Neuron (in vitro differentiated cells): ENCODE measurements around the gene THAP4.
"Not testable (repeated sequence)": the region's sequence is repeated elsewhere in the genome, so short reads cannot be mapped to it uniquely, and the experiment has no call there.

Experiments used
- H2AFZ ChIP-seq: one replicate; pipeline ENCODE4 v1.6.1; 2013; ENCODE audit warnings: low read depth, mild to moderate bottlenecking, inconsistent platforms, low read length, moderate library complexity
- H3K27me3 ChIP-seq: one replicate; pipeline ENCODE4 v1.6.1; 2013; ENCODE audit warnings: low read length; ENCODE audit not compliant: insufficient read depth
- H3K36me3 ChIP-seq: one replicate; pipeline ENCODE4 v1.6.1; 2013; ENCODE audit warnings: low read length; ENCODE audit not compliant: insufficient read depth
- H3K4me1 ChIP-seq: one replicate; pipeline ENCODE4 v1.6.1; 2013; ENCODE audit warnings: low read length; ENCODE audit not compliant: insufficient read depth
- H3K4me3 ChIP-seq: 2 replicates; pipeline ENCODE4 v1.5.1; 2013; ENCODE audit warnings: mild to moderate bottlenecking, low read length, moderate library complexity
- H3K9me3 ChIP-seq: one replicate; pipeline ENCODE4 v1.6.1; 2013; ENCODE audit warnings: low read length

THAP4 gene

DNA sequence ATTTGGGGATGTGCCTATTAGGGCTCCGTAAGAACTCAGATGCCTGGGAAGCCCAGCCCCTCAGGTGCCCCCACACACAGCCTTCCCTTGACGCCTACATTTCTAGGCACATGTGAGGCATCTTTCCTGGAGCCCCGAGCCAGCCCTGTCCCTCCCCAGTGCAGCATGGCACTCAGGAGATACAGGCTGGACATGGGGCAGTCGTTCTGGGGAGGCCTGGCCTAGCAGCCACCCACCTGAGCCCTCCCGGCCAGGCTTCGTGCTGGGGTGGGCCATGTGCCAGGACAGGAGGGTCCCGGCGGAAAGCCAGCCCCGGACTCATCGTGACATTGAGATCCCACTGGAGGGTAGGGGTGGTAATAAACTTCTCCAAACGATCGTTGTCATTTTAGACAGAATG, 63.2 kb downstream of the THAP4 start:
- no peak overlapping the region for H3K4me3 ChIP-seq
- H3K36me3 ChIP-seq, result no peaks in the 10 kb centered on the region
- H3K4me1 ChIP-seq, result no peaks in the 10 kb centered on the region
- peaks cover 4% of the 10 kb centered on the region for H3K9me3 ChIP-seq
- H2AFZ ChIP-seq, result no peak overlapping the region
- H3K27me3 ChIP-seq, result no peaks in the 10 kb centered on the region

- not testable (repeated sequence) for H3K27me3 ChIP-seq, H3K36me3 ChIP-seq, H3K9me3 ChIP-seq, H2AFZ ChIP-seq, H3K4me1 ChIP-seq, H3K4me3 ChIP-seq
Measured at GRCh38 chr2:241572915-241573651, 63.9 kb downstream of the THAP4 start.

DNA sequence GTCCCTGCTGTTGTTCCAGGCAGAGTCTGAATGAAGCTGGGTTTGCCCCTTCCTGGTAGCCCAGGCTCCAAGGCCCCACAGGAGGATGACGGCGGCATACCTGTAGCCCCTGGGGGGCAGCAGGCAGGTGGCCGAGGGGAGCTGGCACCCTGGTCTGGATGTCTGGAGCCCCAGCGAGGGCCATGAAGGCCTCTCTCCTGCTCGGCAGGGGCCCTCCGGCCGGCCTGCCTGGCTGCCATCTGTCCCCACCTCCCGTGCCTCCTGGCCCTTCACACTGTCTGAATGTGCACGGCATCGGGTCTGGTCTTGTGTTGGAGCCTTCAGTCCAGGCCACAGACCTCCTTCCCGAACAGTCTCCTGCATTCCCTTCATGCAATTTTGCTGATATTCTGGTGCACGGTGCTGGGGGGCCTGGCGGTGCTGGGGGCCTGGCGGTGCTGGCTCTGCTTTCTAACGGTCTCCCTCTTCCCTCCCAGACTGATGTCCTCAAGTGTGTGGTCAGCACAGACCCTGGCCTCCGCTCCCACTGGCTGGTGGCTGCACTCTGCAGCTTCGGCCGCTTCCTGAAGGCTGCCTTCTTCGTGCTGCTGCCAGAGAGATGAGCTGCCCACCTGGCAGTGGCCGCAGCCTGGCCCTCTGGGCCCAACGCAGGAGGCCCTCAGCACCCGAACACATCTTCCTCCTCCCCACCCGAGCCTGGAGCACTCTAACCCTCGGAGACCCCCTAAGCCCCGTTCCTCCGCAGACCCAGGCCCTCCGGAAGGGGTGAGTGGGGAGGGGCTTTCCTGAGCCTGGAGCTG, 64.9 kb downstream of the THAP4 start:
- Histone ChIP-seq H3K9me3 (peaks cover 4% of the 10 kb centered on the region), H3K36me3 (no peaks in the 10 kb centered on the region), H2AFZ (no peak overlapping the region), H3K4me3 (no peak overlapping the region), H3K27me3 (no peaks in the 10 kb centered on the region), H3K4me1 (no peaks in the 10 kb centered on the region)

DNA sequence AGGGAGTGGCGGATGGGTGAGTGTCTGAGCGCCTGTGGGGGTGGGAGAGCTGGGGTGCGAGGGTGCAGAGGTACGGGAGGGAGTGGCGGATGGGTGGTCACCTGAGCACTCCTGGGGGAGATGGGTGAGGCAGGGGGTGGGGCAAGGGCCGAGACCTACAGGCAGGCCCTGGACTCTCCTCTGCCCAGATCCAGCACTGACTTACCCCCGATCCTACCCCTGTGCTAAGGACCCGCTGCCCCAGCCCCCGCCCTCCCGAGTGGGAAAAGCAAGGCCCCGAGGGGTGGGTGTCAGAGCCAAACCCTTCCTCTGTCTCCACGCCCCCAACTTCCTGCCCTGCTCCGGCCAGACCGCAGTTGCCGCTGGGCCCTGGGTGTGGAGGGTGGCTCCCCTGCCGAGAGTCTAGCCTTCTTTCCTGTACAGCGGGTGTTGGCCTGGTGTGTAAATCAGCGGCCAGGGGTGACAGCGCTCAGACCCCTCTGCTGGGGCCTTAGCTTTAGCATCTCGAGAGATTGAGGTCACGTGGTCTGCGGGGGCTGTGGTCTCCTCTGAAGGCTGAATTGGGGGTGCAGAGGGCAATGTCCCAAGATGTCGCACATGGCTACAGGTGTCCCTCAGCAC, 65.9 kb downstream of the THAP4 start:
- Histone ChIP-seq H3K4me3 (no peak overlapping the region), H3K4me1 (no peaks in the 10 kb centered on the region), H2AFZ (no peak overlapping the region), H3K36me3 (no peaks in the 10 kb centered on the region), H3K9me3 (peaks cover 4% of the 10 kb centered on the region), H3K27me3 (no peaks in the 10 kb centered on the region)

DNA sequence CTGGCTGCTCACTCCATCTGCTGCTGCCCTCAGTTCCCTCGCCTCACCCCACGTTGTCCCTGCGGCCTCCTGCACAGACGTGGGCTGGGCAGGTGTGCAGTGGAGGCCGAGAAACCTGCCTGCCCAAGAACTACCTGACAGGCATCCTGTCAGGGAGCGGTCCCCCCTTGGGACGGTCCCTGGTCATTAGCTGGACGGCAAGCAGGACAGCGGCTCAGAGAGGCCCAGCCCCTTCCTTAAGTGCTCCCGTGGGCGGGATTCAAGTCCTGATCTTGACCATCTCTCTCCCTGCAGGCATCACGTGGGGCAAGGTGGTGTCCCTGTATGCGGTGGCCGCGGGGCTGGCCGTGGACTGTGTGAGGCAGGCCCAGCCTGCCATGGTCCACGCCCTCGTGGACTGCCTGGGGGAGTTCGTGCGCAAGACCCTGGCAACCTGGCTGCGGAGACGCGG, 67.1 kb downstream of the THAP4 start:
- Histone ChIP-seq H3K4me3 (no peak overlapping the region), H3K9me3 (peaks cover 4% of the 10 kb centered on the region), H2AFZ (no peak overlapping the region), H3K27me3 (no peaks in the 10 kb centered on the region), H3K36me3 (no peaks in the 10 kb centered on the region), H3K4me1 (no peaks in the 10 kb centered on the region)

GRCh38 chr2:241568726-241569125, 68.2 kb downstream of the THAP4 start:
- Histone ChIP-seq H2AFZ (no peak overlapping the region), H3K27me3 (no peaks in the 10 kb centered on the region), H3K4me3 (no peak overlapping the region), H3K9me3 (peaks cover 4% of the 10 kb centered on the region), H3K36me3 (no peaks in the 10 kb centered on the region), H3K4me1 (no peaks in the 10 kb centered on the region)

- Histone ChIP-seq H3K36me3 (no peaks in the 10 kb centered on the region), H3K4me1 (no peaks in the 10 kb centered on the region)
Measured at GRCh38 chr2:241567776-241568175, 69.2 kb downstream of the THAP4 start.

GRCh38 chr2:241567266-241567665, 69.7 kb downstream of the THAP4 start:
- H3K4me3 ChIP-seq, H3K9me3 ChIP-seq, H3K36me3 ChIP-seq: not testable (repeated sequence)

More at GRCh38 chr2:241567776-241568175, 69.2 kb downstream of the THAP4 start:
- Histone ChIP-seq H3K27me3 (no peaks in the 10 kb centered on the region), H2AFZ (no peak overlapping the region), H3K9me3 (peaks cover 4% of the 10 kb centered on the region), H3K4me3 (no peak overlapping the region)

DNA sequence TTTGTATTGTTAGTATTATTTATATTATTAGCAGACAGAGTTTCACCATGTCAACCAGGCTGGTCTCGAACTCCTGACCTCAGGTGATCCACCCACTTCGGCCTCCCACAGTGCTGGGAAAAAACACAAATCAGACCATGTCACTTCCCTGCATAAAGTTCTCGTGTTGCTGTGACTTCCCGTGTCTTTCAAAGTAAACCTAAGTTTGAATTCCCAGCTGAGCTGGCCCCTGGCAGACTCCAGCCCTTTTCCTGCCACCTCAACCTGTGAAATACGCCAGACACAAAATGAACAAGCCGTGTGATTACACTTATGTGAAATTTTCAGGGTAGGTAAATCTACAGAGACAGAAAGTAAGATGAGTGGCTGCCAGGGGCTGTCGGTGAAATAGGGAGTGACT, 70.5 kb downstream of the THAP4 start:
- H3K27me3 ChIP-seq, result no peaks in the 10 kb centered on the region
- no peaks in the 10 kb centered on the region for H3K4me1 ChIP-seq

More at GRCh38 chr2:241567266-241567665, 69.7 kb downstream of the THAP4 start:
- not testable (repeated sequence) for H3K27me3 ChIP-seq, H2AFZ ChIP-seq, H3K4me1 ChIP-seq

DNA sequence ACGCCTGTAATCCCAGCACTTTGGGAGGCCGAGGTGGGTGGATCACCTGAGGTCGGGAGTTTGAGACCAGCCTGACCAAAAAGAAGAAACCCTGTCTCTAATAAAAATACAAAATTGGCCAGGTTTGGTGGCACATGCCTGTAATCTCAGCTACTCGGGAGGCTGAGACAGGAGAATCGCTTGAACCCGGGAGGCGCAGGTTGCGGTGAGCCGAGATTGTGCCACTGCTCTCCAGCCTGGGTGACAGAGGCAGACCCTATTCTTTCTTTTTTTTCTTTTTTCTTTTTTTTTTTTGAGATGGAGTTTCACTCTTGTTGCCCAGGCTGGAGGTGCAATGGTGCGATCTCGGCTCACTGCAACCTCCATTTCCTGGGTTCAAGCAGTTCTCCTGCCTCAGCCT, 70.9 kb downstream of the THAP4 start:
- not testable (repeated sequence) for H3K27me3 ChIP-seq, H3K4me1 ChIP-seq, H2AFZ ChIP-seq, H3K4me3 ChIP-seq, H3K9me3 ChIP-seq, H3K36me3 ChIP-seq

More for the DNA sequence above, 70.5 kb downstream of the THAP4 start:
- Histone ChIP-seq H3K9me3 (peaks cover 4% of the 10 kb centered on the region), H3K36me3 (no peaks in the 10 kb centered on the region), H3K4me3 (no peak overlapping the region), H2AFZ (no peak overlapping the region)

GRCh38 chr2:241565411-241565810, 71.5 kb downstream of the THAP4 start:
- no peaks in the 10 kb centered on the region for H3K36me3 ChIP-seq
- no peak overlapping the region for H3K4me3 ChIP-seq
- H3K9me3 ChIP-seq, result peaks cover 4% of the 10 kb centered on the region
- peaks cover 1% of the 10 kb centered on the region for H3K27me3 ChIP-seq
- no peak overlapping the region for H2AFZ ChIP-seq
- H3K4me1 ChIP-seq, result no peaks in the 10 kb centered on the region

GRCh38 chr2:241564596-241565410, 72.2 kb downstream of the THAP4 start:
- no peak overlapping the region for H2AFZ ChIP-seq
- H3K9me3 ChIP-seq, result peaks cover 4% of the 10 kb centered on the region
- H3K4me1 ChIP-seq, result no peaks in the 10 kb centered on the region
- H3K27me3 ChIP-seq, result peaks cover 2% of the 10 kb centered on the region
- no peak overlapping the region for H3K4me3 ChIP-seq
- no peaks in the 10 kb centered on the region for H3K36me3 ChIP-seq
